HG03457 (cell line): ENCODE measurements around the gene VAMP8.
"Not testable (repeated sequence)": the region's sequence is repeated elsewhere in the genome, so short reads cannot be mapped to it uniquely, and the experiment has no call there.

ENCODE experiments used
- ATAC-seq: cut with Tn5 transposase; IDR thresholded peaks from one replicate; pipeline ENCODE4 v1.9.1; 2021; ENCODE audit warnings: moderate number of reproducible peaks; ENCODE audit not compliant: unreplicated experiment

The VAMP8 gene

DNA sequence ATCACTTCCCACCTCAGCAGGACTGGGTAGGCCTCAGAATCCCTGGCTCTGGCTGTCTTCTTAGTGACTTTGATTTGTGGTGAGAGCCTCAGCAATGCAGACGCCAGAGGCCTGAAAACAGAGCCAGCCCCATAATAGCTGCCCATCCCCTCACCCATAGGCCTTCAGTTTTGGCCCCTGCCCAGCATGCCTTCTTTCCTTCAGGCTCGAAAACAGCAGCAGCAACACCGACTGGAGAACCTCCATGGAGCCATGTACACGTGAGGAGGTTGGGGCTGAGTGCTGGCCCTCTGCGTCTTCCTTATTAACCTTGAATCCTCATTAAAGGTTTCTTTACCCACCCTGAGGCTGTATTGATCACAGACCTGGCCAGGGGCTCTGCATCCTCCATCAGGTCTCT, 19.9 kb downstream of the VAMP8 start:
- no peak for ATAC-seq

DNA sequence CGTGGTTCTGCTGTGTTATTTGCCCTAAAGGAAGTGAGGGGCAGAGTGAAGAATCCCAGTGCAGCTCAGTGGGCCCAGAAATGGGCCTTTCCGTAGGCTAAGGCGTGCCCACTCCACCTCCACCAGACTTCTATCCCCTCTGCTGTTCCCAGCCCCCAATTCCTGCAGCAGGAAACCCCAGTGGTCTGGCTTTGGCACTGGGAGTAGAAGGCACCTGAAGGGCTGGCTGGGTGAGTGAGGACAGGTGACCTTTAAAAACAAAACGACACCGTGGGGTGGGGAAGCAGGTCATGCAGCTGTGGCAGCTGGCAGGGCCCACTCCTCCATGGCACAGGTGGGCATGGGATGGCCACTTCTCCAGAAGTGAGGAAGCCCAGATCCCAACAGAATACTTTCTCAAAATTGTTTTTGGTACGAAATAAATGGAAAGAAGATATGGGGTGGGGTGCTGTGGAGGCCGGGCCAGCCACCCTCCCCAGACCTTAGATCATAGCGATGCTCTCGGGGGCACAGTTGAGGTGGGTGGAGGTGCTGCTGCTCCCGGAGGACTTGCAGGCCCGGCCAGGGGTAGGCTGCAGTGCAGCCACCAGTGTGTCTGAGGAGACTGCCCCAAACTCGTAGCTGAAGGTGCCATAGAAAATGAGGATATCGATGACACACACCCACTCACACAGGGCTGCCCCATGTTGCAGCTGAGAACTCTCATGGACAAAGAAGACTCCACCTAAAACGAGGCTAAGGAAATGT, 21.4 kb downstream of the VAMP8 start:
- ATAC-seq: no peak

DNA sequence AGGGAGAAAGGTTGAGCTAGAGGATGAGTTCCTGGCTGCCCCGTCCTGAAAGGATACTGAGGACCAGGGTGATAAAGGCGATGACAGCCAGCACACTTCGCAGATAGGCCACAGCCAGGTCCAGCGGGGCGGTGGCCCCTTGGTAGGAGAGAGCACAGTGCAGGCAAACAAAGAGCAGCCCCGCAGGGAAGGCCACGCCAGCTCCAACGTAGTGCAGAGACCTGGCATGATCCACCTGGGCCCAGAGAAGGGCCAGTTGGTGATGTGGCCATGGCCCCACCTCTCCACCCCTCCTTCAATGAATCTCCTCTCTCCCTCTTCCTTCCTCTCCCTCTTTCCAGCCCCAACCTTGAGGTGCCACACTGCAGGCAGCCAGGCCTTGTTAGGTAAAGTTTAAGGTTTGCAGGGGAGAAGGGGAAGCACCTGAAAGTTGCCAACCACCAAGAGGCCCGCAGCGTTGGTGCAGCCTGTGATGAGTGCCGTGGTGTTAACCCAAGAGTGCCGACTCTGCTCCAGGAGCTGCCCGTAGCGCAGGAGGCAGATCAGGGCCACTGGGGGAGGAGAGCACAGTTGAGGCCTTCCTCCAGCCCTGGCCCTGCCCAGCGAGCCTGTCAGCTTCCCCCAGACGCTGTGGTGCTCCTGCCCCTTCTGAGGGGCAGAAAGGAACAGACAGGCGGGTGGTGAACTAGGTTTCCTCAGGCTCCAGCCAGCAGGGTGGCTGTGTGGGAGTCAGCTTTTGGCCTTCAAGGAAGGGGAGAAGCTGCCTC, 22.3 kb downstream of the VAMP8 start:
- ATAC-seq: no peak

DNA sequence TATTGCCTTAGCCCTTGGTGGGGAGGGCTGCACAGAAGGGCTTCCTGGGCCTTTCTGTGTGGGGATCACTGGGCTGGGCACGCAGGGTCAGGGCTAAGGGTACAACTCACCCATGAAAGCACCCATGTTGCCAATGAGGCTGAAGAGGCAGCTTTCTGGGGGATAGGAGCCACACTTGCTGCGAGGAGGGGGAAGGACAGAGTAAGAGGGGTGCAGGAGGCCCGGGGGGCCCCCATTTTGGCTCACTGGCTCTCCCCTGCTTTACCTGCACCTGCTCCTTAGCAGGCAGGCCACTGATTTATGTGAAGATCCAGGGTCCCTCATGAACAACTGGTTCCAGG, 22.8 kb downstream of the VAMP8 start:
- ATAC-seq: no peak

DNA sequence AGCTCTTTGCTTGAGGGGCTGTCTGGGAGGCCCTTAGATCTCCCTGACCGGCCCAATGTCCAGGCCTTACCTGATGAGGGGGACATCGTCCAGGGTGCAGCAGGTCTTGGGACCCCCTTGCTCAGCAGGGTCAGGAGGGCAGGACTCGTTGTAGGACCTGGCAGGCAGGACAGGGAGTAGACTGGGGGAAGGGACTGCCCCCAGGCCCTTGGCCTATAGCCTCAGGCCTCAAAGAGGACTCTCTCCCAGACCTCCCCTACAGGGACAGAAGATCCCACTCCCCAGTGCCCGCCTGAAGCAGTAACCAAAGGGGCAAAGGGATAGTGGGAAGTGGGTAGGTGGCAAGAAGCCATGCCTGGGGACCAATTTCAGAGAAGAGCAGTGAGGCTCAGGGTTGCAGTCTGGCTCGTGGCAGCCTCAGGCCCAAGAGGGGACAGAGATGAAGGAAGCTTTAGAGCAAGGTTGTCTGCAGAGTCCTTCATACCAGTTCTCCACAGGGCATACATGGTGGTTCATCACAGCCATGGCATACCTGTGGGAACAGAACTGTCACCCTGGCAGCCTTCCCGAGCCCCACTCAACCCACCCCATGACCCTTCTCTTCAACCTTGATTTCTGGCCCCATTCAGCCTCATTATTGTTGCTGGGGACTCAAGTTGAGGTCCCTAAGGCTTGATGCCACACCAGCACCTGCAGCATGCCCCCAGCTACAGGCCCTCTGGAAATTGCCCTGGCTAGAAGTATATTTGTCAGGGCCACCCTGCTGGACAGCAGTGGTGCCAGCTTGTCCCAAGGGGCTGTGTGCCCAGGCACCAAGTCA, 23.8 kb downstream of the VAMP8 start:
- no peak for ATAC-seq

DNA sequence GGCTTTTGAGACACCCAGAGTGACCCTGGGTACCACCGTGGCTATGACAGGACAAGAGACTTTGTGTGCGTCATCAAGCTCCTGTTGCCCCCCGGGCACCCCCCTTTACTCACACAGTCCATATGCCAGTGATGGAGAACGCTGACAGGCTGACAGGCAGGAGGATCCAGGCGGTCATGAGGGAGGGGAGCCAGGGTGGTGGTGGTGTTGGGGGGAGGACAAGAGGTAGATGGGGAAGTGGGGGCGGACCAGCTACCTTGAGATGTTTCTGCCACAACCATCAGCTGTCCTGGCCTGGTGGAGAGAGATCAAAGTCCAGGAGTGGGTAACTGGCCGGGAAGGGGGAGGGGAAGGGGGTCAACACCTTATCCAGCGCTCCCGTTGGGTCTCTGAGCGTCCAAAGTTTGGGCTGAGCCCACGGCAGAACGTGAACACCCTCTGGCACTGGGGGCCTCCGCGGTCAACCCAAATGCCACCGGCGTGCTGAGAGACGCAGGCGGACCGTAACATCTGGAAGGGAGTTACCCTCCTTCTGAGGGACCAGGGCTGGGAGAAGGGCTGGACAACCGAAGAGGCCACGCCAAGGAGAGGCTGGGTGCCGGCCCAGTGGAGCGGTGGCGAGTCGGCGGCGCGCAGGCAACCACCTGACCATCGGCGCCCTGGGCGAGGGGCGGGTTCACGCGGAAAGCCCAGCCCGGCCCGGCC, 24.5 kb downstream of the VAMP8 start:
- ATAC-seq: peak; percentile 12

DNA sequence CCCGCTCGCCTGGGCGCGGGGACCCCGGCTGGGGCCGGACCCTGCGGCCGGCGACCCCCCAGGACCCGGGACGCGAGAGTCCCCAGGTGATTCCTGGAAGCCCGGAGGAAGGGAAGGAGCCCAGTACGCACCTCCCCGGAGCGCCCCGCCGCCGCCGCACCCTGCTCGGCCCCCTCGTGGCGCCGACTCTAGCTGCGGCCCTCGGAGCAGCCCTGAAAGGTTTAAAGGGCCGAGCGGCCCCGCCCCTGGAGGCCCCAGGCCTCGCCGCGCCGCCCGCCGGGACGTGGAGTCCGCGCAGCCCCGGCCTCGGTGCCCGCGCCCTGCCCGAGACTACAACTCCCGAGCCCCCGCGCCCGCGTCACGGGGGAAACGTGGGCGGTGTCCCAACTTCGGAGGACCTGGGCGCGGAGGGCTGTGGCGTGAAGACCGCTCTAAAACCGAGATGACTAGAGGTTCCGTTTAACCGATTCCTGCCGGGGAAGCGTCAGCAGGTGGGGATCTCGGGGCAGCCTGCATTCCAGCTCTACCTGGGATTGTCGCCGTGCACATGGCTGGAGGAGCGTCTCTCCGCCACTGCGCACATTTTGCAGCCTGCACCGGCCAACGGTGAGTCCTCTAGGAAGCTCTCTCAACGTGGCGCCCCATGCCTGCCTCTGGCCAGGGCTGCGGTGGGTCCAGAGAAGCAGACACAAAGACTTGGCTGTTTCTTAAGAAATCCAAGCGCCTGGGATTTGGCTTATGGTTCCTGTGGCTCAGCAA, 25.3 kb downstream of the VAMP8 start, which contains the start of gene TMEM150A:
Gene TMEM150A, minus strand, starts transcription at position 223 of the 759 bp plus-strand sequence. CDS start 750 bp downstream, outside the sequence.
- peak; percentile 87 for ATAC-seq

DNA sequence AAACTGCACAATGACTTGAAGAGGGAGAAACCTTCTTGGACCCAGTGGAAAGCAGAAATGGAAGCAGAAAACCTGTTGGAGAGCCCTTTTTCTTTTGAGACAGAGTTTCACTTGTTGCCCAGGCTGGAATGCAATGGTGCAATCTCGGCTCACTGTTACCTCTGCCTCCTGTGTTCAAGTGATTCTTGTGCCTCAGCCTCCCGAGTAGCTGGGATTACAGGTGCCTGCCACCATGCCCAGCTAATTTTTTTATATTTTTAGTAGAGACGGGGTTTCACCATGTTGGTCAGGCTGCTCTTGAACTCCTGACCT, 26.7 kb downstream of the VAMP8 start:
- not testable (repeated sequence) for ATAC-seq

DNA sequence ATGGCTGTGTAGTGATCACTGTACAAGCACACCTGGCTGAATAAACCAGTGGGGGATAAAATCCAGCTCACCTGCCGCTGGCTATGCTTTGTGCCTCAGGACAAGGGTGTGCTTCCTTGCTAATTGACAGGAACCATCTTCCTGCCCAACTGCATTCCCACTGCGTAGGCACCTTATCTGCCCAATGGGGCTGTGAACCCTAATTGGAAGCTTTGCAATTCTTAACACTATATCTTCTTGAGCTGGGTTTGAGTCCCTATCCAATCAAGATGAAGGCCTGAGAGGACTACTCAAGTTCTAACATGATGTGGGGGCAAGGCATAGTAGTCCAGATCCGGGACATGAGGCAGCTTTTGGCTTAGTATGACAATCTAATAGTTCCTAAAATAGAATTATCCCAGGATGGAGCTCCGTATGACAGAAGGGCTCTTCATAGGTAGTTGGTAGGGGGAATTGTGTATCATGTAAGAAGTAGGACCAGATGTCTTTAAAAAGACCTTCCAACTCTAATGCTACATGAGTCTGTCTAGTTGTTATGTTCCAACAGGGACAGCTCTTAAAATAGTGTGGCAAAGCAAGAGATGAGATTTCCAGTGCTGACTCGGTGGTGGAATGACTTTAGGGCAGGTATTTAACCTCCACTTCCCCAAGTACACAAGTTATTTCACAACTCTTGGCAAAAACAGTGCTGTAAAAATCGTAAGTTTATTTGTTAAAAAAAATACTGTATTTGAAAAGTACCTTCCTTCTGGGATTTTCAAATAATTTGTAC, 27.4 kb downstream of the VAMP8 start:
- no peak for ATAC-seq

DNA sequence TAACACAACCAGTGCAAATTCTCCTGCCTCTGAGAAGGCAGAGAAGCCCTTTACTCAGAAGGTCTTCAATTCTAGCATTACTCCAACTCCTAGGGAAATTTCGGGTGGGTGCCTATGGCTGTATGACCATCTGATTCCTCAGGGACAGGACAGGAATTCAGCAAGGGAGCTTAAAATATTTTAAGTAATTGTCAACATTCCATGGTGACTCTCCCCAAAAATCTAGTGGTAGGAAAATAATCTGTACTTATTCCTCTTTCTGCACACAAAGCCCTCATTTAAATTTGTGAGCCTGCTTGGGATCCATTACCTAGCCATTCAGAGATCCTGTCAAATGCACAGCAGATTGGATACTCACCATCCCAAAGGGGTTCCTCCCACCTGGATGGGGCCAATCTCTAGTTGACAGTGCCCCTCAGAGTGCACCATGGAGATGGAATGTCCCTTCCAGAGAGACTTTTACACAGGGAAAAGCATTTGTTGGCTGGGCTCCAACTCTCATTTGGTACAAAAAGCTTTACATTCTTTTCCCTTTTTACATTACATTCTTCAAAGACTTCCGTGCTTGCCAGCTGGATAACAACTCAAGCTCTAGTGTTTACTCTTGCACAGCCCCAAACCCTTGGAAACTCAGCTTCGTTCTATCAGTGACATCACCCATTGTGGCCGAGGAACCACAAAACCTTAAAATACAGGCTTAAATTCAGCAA, 28.2 kb downstream of the VAMP8 start:
- no peak for ATAC-seq

DNA sequence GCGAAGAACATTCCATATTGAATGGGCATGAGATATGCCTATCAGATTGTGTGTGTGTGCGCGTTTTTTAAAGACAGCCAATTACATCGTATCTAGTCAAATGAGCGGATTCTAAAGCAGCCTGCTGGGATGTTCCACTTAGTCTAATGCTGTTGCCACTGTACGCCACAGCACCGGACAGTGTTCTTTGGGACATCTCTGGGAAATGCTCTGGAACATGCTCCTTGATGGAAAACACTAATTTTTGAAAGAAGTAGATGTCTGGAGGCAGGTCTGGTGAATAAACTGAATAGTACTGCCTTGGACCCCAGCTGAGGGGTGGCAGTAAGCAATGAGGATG, 28.7 kb downstream of the VAMP8 start:
- ATAC-seq: no peak

DNA sequence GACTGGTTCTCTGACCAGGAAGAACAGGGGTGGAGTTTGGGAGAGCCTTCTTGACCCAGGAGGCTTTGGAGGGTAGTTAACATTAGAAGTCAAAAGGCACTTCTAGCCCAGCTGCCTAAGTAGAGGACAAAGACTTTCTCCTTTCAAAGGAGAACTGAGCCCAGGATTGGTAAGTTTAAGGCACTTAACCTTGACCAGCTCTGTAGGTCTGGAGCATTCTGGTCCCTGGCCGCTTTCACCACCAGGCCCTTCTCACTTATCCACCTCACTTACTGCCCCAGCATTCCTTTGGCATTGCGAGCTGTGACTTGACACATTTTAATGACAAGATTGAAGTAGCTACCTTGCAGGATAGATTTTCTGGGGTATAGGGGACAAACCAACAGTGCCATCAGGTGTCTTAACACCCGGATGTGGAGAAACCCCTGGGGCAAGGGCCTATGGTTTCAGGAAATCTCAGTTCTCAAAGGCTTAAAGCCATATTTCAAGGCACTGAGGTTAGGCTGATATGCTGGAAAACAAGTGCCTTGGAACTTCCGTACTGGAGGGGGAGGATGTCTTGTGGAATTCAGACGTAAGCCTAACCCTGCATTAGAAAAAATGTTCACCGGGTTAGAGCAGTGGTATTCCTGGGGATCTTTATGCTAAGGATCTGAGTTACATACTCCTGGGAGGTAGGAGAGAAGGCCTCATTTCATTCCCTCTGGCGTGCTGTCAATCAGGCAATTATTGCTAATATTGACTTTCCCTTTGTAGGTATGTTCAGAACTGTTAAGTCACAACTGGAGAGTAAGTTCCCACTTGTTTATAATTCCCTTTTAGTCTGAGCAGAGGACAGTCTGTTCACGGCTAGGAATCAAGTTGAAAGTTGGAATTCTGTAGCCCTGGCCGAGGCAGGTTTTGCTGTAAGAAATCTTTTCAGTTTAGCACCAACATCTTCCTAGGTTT, 30.2 kb downstream of the VAMP8 start:
- ATAC-seq: no peak

DNA sequence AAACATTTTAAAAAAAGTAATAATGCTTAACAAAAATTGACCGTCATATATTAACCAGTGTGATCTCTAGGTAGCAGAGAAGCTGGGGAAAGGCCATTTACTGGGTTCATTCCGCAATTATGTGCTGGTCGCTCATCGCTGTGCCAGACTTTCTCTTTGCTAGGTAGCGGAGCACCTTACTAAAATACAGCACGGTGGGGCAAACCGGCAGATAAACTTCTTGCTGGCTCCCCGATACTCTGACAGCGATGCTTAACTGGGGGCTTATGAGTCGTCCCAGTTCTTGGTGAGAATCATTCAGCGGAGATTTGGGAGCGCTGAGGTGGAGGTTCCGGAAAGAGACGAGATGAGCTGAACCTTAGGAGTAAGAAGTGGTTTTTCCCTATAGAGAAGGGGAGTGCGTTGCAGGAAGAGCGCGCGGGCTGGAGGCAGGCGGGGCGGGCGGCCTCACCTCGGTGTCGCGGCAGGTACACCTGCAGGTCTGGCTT, 33.9 kb downstream of the VAMP8 start:
- ATAC-seq: no peak

DNA sequence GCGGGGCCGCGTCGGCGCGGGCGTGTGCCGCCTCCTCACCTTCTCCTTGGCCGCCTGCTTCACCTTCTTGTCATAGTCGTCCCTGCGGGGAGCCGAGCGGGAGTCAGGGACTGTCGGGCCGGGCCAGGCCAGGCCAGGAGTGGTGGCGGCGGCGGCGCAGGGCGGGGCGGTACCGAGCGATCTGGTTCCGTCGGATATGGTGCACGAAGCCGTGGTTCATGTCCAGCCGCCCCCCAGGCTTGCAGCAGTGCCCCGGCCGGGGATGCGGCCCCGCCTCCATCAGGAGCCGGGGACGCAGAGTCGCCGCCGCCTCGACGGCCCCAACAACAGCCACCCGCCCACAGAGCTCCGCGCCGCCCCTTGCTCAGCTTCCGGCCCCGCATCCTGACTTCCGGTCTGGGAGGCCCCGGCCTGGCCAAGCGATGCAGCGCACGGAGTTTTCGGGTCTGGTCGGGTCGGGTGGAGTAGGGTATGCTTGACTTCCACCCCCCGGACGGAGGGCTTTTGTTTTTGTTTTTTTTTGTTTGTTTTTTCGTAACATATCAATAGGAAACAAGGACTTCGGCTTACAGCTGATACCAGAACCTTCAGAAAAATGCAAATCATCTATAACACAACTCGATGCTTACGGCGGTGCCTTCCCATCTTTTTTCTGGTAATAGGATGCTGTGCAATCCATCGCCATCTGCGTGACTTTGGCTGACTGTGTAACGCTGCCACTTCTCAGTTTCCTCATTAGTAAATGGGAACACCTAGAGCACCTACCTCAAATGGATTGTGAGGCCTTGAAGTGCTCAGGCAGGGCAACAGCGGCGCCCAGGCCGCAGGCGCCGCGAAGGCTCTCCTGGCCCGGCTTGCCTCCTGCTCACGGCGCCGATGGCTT, 34.6 kb downstream of the VAMP8 start, which contains the start of gene C2orf68:
Gene C2orf68, minus strand, starts transcription at position 362 of the 883 bp plus-strand sequence. Its CDS starts 82 bp downstream, at position 280.
- ATAC-seq: peak; percentile 68

DNA sequence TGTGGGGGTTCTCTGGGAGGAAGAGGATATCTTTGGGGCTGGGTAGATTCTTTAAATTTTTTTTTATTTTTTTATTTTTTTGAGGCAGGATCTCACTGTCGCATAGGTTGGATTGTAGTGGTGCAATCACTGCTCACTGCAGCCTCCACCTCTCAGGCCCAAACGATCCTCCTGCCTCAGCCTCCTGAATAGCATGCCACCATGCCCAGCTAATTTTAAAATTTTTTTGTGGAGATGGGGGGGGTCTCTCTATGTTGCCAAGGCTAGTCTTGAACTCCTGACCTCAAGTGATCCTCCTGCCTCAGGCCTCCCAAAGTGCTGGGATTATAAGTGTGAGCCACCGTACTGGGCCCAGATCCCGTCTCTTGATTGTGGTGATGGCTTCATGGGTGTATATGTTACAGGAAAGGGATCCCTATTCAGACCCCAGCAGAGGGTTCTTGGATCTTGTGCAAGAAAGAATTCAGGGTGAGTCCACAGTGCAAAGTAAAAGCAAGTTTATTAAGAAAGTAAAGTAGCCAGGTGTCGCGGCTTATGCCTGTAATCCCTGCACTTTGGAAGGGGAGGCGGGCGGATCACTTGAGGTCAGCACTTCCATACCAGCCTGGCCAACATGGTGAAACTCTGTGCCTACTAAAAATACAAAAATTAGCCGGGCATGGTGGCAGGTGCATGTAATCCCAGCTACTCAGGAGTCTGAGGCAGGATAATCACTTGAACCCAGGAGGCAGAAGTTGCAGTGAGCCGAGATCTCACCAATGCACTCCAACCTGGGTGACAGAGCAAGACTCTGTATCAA, 36.5 kb downstream of the VAMP8 start:
- ATAC-seq: no peak

DNA sequence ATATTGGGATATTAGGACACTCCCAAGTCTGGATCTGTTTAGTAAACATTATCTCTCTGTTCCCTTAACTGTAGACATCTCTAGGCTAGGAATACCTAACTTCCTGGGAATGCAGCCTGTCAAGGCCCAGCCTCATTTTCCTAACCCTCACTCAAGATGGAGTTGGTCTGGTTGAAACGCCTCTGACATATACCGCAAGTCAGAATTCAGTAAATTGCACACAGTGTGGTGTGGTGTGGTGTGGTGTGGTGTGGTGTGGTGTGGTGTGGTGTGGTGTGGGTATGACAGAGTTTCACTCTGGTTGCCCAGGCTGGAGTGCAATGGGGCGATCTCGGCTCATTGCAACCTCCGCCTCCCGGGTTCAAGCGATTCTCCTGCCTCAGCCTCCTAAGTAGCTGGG, 37.4 kb downstream of the VAMP8 start:
- ATAC-seq: not testable (repeated sequence)
